GM19043 (cell line): ENCODE data around the gene GRB10.
"Not testable (repeated sequence)": the region's sequence is repeated elsewhere in the genome, so short reads cannot be mapped to it uniquely, and the experiment has no call there.

Experiments used
- ATAC-seq: cut with Tn5 transposase; IDR thresholded peaks from one replicate; pipeline ENCODE4 v1.9.1; 2021; ENCODE audit warnings: low read depth; ENCODE audit not compliant: unreplicated experiment

The GRB10 gene

DNA sequence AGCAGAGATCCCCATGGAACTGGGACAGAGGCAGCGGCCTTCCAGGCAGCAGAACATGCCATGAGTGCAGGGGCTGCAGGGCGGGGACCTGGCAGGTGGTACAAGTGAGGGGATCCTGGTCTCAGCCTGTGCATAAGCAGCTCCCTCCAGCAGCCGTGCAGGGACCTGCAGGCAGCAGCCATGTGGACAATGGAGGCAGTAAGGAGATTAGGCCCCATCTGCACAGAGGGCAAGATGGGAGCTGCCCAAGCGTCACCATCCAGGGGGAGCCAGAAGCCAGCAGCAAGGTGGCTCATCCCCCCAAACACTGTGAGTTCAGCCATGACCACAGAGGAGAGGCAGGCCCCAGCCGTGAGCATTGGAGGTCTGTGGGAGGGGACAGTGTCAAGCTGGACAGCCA, 220.6 kb downstream of the GRB10 start:
- no peak for ATAC-seq

DNA sequence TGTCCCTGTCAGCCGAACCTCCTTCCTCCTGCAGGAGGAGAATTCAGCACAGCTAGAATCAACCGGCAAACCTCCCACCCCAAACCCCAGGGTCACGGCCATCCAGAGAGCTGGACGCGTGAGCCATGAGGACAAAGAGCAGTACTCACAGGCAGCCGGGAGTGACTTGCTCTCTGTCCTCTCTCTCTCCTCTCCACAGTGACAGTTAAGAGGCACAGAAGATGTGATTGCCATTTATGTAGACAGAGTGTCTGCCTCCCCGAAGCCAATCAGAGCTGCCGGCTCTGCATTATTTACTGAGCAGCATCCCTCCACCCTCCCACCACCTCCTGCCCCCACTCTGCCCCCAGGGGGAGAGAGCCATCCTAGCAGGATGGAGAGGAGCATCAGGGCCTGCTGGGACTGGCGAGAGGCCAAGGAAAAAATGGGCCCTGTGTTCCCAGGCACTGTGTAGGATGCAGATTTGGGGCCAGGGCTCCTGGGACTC, 221.8 kb downstream of the GRB10 start:
- ATAC-seq = no peak

GRCh38 chr7:50559881-50560280, 222.8 kb downstream of the GRB10 start:
- no peak for ATAC-seq

DNA sequence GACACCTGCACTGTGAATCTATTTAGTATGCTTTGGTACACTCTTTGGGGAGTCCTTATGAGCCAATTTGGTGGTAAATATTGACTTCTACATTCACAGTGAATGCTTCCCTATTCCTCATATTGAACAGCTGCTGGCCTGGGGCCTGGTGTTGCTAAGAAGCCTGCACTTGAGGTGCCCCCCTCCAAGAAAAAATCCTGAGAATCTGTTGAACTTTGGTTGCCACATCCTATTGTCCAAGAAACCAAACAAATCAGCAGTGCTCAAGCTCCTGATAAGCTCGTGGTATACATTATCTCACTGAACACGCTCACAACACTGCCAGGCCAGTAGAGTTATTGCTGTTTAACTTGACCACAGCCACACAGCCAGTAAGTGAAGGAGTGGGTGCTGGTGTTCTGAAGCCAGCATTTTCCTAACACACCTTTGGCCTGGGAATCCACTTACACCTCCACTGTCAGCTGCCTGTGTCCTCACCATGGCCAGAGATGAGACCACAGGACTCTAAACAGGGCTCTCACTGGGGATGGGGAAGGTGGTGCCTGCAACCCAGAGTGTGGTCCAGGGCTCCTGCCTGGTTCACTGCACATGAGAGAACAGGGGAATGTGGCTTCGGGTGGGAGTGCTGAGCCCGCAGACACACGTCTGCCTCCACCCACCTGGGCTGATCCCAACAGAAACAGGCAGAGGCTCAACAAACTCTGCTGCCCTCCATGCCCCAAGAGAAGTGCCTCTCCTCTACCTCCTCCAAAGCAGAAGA, 224.2 kb downstream of the GRB10 start:
- no peak for ATAC-seq

GRCh38 chr7:50557099-50557498, 225.6 kb downstream of the GRB10 start:
- no peak for ATAC-seq

- ATAC-seq = no peak
Observed at GRCh38 chr7:50556247-50556991, 226.3 kb downstream of the GRB10 start.

DNA sequence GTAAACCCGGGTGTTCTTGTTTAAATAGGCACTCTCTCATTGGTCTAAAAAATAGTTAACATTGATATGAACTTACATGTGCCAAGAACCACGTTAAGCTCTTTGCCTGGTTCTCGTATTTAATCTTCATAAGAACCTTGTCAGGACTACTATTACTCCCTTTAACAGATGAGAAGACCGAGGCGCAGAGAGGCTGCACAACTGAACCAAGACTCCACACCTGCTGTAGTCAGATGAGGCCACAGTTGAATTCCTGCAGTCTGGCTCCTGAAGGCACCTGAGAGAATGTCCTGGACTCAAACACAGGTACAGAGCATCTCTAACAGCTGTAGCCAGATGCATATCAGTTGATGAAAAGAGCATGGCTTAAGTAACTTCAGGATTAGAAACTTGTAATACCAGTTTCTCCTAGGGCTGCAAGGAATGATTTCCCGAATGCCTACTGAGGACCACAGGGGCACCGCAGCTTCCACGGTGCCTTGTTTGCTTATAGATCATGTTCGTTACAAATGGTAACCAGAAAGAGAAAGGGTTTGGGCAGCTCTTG, 227.0 kb downstream of the GRB10 start:
- ATAC-seq = no peak

- ATAC-seq = no peak
Observed at GRCh38 chr7:50554431-50555322, 228.0 kb downstream of the GRB10 start.

GRCh38 chr7:50553973-50554372, 228.7 kb downstream of the GRB10 start:
- no peak for ATAC-seq

DNA sequence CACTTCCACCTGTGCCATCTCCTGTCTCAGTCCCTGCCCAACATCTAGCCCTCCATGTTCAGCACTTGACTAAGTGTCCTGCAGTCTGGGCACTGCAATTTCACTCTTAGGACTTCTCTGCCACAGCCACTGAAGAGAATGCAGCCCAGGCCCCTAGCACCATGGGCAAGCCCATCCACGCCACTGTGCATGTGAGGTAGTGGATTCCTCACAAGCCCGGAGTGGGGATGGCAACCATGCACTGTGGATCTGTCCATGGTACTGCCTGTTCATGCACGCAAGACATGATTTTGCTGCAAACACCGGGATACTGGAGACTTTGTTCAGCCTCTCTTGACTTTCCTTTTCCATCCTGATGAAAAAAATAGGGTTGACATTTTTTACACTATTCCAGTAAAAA, 229.8 kb downstream of the GRB10 start:
- ATAC-seq = no peak

- no peak for ATAC-seq
Observed at GRCh38 chr7:50552139-50552538, 230.6 kb downstream of the GRB10 start.

- not testable (repeated sequence) for ATAC-seq
Observed at GRCh38 chr7:50545613-50546012, 237.1 kb downstream of the GRB10 start.

DNA sequence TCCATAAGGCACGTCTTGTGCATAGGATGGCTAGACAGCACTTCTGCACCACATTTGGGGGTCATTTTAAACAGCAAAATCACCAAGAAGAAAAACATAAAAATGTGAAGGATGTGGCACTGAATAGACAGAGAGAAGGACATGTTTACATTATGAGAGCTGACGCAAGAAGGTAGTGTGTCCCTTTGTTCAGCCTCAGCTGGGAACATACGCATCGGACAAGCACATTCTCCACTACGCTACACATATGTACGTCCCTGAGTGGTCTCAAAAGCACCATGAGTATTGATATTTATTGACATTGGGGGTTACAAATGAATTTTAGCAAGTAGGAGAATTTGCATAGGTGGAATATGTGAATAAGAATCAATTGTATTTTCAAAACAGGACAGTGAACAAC, 237.7 kb downstream of the GRB10 start:
- ATAC-seq = no peak

DNA sequence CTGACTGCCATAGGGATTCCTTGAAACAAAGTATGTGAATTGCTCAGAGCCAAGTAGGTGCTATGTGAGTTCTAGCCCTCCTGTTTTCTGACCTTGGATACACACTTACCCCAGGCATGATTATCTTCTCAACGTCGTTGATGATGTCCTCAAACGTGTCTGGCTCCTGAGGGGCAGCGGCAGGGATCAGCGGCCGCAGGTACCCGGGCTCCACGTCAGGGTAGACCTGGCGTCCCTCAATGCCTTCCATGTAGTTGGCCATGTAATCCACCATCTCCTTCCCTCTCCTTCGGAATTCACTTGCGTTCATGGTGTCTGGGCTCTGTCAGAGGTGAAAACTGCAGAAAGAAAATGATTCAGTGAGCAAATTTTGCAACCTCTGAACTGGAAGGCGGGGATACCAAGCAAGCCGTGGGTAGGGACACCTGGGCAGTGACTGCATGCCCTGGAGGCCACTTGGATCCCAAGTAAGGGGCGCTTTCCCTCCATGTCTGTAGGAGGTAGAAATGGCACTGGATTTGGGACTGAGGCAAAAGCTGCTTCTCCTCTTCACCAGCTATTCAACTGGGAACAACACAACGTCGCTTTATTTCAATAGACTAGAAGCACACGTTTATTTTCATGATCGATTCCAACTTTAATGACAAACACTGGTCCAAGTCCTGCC, 238.8 kb downstream of the GRB10 start:
- no peak for ATAC-seq

GRCh38 chr7:50542132-50542531, 240.6 kb downstream of the GRB10 start:
- ATAC-seq = no peak

DNA sequence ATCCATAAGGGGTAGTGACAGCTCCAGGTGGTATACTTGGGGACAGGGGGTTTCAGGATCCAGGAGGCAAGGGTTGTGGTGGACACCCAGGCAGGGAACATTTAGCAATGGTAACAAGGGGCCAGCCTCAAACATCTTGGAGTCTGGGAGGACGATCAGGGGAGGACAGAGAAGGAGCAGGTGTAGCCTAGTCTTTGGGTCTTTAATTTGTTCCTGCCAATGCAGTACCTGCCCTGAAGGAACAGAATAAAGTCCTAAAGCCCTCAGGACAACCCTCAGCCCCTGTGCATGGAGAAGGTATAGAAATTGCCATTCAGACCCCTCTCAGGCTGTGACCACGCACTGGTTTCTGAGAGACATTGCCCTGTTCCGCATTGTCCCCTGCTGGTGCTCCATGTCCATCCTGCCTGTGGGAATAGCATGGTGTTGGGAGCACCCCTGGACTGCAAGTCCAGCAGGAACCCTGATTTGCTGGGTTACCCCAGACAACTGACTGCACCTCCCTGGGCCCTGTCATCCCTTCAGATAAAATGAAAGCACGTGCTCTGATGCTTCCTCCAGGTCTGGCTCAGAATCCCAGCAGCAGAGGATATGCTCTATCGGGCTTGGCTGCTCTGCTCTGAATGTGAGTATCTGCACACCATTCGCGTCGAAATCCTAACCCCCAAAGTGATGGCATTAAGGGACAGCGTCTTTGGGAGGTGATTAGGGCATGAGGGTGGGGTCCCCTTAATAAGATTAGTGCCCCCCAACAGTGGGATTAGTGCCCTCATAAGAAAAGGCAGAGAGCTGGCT, 241.7 kb downstream of the GRB10 start:
- ATAC-seq = no peak
